SH-SY5Y (cell line): ENCODE measurements around the gene INPP4A.

Experiments
- GATA2 ChIP-seq: IDR thresholded peaks from 2 replicates; pipeline ENCODE4 v1.6.1; 2011; ENCODE audit warnings: mild to moderate bottlenecking, low read depth, low read length
- GATA3 ChIP-seq: IDR thresholded peaks from 2 replicates; pipeline ENCODE4 v1.6.1; 2011; ENCODE audit warnings: low read depth, mild to moderate bottlenecking, low read length, moderate library complexity

DNA sequence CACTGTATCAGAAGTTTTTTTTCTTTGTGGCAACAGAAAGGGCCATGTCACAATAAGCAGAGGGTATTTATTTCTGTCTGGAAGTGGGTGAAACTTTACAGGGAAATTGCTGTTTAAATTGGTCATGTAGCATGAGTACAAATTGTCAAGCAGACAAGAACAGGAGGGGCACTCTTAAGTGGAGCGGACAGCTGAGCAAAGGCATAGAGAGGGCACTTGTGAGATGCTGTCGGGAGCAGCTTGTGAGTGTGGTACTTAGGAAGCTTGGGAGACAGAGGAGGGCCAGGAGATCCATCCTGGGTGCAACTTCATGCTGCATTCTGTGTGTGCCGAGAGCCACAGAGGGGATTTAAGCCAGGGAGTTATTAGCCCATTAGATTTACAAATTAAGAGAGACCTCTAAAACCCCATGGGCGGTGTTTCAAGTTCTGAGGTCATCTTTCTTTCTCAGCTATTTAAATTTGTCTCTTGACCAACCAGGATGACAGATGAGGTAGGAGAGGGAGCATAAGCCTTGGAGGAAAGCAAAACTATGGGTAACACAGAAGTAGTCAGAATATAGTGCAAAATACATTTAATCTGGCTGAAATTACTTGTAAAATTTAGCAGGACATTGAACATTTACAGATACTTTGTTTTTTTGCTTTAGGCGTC lies 30.4 kb downstream of the INPP4A start:
- TF ChIP-seq GATA2 (no peak), GATA3 (no peak)
